Peyer's patch (tissue), 4 donors: ENCODE measurements around the gene MEPCE.

Source experiments
- CTCF ChIP-seq, 6 experiments: fragments of 450-650 bp in 4 of 6; fragments of 200-600 bp in 2 of 6; sonication (generic) in 1 of 6; IDR thresholded peaks; one replicate each; pipeline ENCODE4 v1.5.1; 2017 to 2019; ENCODE audit warnings: antibody characterized with exemption in 6 of 6, mild to moderate bottlenecking in 3 of 6, moderate library complexity in 1 of 6
- POLR2A ChIP-seq, 2 donors: fragments of 450-650 bp; IDR thresholded peaks; one replicate each; pipeline ENCODE4 v1.5.1; 2017; ENCODE audit warnings: antibody characterized with exemption in 2 of 2, mild to moderate bottlenecking in 2 of 2, moderate library complexity in 2 of 2

- TF ChIP-seq POLR2A (IDR thresholded peaks at IDR 0.05) (no peak), CTCF (IDR thresholded peaks at IDR 0.05) (no peak)
Measured at GRCh38 chr7:100452513-100452912, 22.9 kb downstream of the MEPCE start.
